Measurements from ENCODE around the gene BTBD7.

DNA sequence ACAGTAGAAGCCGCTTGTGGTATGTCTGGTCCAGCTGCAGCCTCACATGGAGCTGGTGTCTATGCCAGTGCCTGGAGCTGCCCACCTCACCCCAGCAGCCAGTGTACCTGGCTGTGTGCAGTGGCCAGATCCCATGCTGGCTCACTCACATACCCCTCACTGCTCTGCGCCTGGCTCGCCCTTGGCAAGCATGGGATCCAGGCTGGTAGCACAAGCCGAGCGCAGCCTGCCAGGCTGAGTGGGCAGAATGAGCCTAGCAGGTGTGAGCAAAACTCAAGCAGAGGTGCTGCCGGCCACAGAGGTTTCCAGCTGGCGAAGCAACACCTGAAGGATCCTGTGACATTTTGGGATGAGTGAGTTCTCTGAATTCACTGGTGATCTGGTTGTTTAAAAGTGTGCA lies 5.0 kb upstream of the BTBD7 start:
- TF ChIP-seq, protein P1, sequence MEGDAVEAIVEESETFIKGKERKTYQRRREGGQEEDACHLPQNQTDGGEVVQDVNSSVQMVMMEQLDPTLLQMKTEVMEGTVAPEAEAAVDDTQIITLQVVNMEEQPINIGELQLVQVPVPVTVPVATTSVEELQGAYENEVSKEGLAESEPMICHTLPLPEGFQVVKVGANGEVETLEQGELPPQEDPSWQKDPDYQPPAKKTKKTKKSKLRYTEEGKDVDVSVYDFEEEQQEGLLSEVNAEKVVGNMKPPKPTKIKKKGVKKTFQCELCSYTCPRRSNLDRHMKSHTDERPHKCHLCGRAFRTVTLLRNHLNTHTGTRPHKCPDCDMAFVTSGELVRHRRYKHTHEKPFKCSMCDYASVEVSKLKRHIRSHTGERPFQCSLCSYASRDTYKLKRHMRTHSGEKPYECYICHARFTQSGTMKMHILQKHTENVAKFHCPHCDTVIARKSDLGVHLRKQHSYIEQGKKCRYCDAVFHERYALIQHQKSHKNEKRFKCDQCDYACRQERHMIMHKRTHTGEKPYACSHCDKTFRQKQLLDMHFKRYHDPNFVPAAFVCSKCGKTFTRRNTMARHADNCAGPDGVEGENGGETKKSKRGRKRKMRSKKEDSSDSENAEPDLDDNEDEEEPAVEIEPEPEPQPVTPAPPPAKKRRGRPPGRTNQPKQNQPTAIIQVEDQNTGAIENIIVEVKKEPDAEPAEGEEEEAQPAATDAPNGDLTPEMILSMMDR (IDR thresholded peaks at IDR 0.05; ENCODE audit: insufficient read depth, low read length, poor library complexity, severe bottlenecking): no peak
- TF ChIP-seq EZH2phosphoT487 (conservative IDR thresholded peaks at IDR 0.05; ENCODE audit: low read length): no peak

Data from SU-DHL-6 (cell line).